ENCODE results near the gene GRM7. TPM values are rescaled to one million over a fixed set of nuclear protein-coding genes. Genes with fewer than 3 reads are reported as not detected.

GRM7 gene
- total RNA-seq, 4 donors from 2014 or later = 0.40 TPM; not detected in 3

GRCh38 chr3:7433073-7433472 is 572.2 kb downstream of the GRM7 start:
- TF ChIP-seq CTCF (IDR thresholded peaks at IDR 0.05) (no peak), POLR2A (IDR thresholded peaks at IDR 0.05) (no peak)
- Histone ChIP-seq H3K4me3 (no peak overlapping the region), H3K4me1 (no peaks in the 10 kb centered on the region), H3K27ac (no peak overlapping the region), H3K36me3 (no peaks in the 10 kb centered on the region), H3K27me3 (no peaks in the 10 kb centered on the region), H3K9me3 (peaks cover 0 to 8% (median 0%) of the 10 kb centered on the region in 4 donors)
- no peak for DNase-seq

GRCh38 chr3:7436542-7436941 is 575.6 kb downstream of the GRM7 start:
- Histone ChIP-seq H3K36me3 (no peaks in the 10 kb centered on the region), H3K4me1 (no peaks in the 10 kb centered on the region), H3K4me3 (no peak overlapping the region), H3K27me3 (no peaks in the 10 kb centered on the region), H3K27ac (no peak overlapping the region), H3K9me3 (peaks cover 0 to 11% (median 0%) of the 10 kb centered on the region in 4 donors)
- TF ChIP-seq POLR2A (IDR thresholded peaks at IDR 0.05) (no peak), CTCF (IDR thresholded peaks at IDR 0.05) (no peak)
- no peak for DNase-seq

GRCh38 chr3:7437231-7437630 is 576.3 kb downstream of the GRM7 start:
- no peaks in the 10 kb centered on the region for H3K4me1 ChIP-seq
- H3K9me3 ChIP-seq = peaks cover 0 to 11% (median 0%) of the 10 kb centered on the region in 4 donors
- no peak for DNase-seq
- H3K27ac ChIP-seq = no peak overlapping the region
- no peaks in the 10 kb centered on the region for H3K36me3 ChIP-seq
- no peak overlapping the region for H3K4me3 ChIP-seq
- TF ChIP-seq CTCF (IDR thresholded peaks at IDR 0.05) (no peak), POLR2A (IDR thresholded peaks at IDR 0.05) (no peak)
- no peaks in the 10 kb centered on the region for H3K27me3 ChIP-seq

- no peak overlapping the region for H3K27ac ChIP-seq
- TF ChIP-seq CTCF (IDR thresholded peaks at IDR 0.05) (no peak), POLR2A (IDR thresholded peaks at IDR 0.05) (no peak)
- H3K4me1 ChIP-seq = no peaks in the 10 kb centered on the region
- H3K27me3 ChIP-seq = no peaks in the 10 kb centered on the region
- no peak for DNase-seq
- H3K4me3 ChIP-seq = no peak overlapping the region
- peaks cover 0 to 6% (median 0%) of the 10 kb centered on the region in 4 donors for H3K9me3 ChIP-seq
- no peaks in the 10 kb centered on the region for H3K36me3 ChIP-seq
Measured at GRCh38 chr3:7439101-7439680, 578.3 kb downstream of the GRM7 start.

- no peaks in the 10 kb centered on the region for H3K27me3 ChIP-seq
- H3K4me1 ChIP-seq = no peaks in the 10 kb centered on the region
- DNase-seq = no peak
- no peak overlapping the region for H3K4me3 ChIP-seq
- no peaks in the 10 kb centered on the region for H3K9me3 ChIP-seq
- TF ChIP-seq CTCF (IDR thresholded peaks at IDR 0.05) (no peak), POLR2A (IDR thresholded peaks at IDR 0.05) (no peak)
- H3K27ac ChIP-seq = no peak overlapping the region
- no peaks in the 10 kb centered on the region for H3K36me3 ChIP-seq
Measured at GRCh38 chr3:7444886-7445285, 584.0 kb downstream of the GRM7 start.

- Histone ChIP-seq H3K27me3 (no peaks in the 10 kb centered on the region), H3K4me3 (no peak overlapping the region), H3K9me3 (no peaks in the 10 kb centered on the region), H3K4me1 (no peaks in the 10 kb centered on the region), H3K36me3 (no peaks in the 10 kb centered on the region), H3K27ac (no peak overlapping the region)
- no peak for DNase-seq
- TF ChIP-seq POLR2A (IDR thresholded peaks at IDR 0.05) (no peak), CTCF (IDR thresholded peaks at IDR 0.05) (no peak)
Measured at GRCh38 chr3:7445331-7445730, 584.4 kb downstream of the GRM7 start.
